MM.1S (cell line): ENCODE measurements around the gene ADGRV1.
"Not testable (repeated sequence)": the region's sequence is repeated elsewhere in the genome, so short reads cannot be mapped to it uniquely, and the experiment has no call there.

Source experiments
- DNase-seq: peaks from one replicate; pipeline ENCODE4 v3.0.0-alpha.2; 2015
- H2AFZ ChIP-seq: fragments of 300-600 bp; sonication (generic); 2 replicates; pipeline ENCODE4 v1.6.0; 2016; ENCODE audit warnings: antibody characterized with exemption, low read length
- H3F3A ChIP-seq: fragments of 300-600 bp; sonication (generic); 2 replicates; pipeline ENCODE4 v1.6.1; 2016; ENCODE audit warnings: mild to moderate bottlenecking, antibody characterized with exemption, low read length, moderate library complexity, mixed read lengths; ENCODE audit not compliant: insufficient read depth
- H3K27ac ChIP-seq: fragments of 300-600 bp; sonication (generic); 2 replicates; pipeline ENCODE4 v1.5.1; 2016; ENCODE audit warnings: mild to moderate bottlenecking, low read length
- H3K27me3 ChIP-seq: fragments of 300-600 bp; sonication (generic); replicated peaks from 2 replicates; pipeline ENCODE4 v1.6.0; 2016; ENCODE audit warnings: low read length; ENCODE audit not compliant: insufficient read depth
- H3K36me3 ChIP-seq: fragments of 300-600 bp; sonication (generic); replicated peaks from 2 replicates; pipeline ENCODE4 v1.6.1; 2016; ENCODE audit warnings: mild to moderate bottlenecking, low read length, mixed read lengths; ENCODE audit not compliant: insufficient read depth
- H3K4me1 ChIP-seq: fragments of 300-600 bp; sonication (generic); 2 replicates; pipeline ENCODE4 v1.6.1; 2016; ENCODE audit warnings: low read length, mixed read lengths
- H3K4me2 ChIP-seq: fragments of 300-600 bp; sonication (generic); 2 replicates; pipeline ENCODE4 v1.6.0; 2016; ENCODE audit warnings: low read depth, low read length
- H3K4me3 ChIP-seq: fragments of 300-600 bp; sonication (generic); 2 replicates; pipeline ENCODE4 v1.5.1; 2016; ENCODE audit warnings: low read length, mixed read lengths
- H3K79me2 ChIP-seq: fragments of 300-600 bp; sonication (generic); 2 replicates; pipeline ENCODE4 v1.6.1; 2016; ENCODE audit warnings: mixed run types, low read length, mixed read lengths
- H3K9ac ChIP-seq: fragments of 300-600 bp; sonication (generic); 2 replicates; pipeline ENCODE4 v1.6.1; 2016; ENCODE audit warnings: low read length, mixed read lengths
- H3K9me2 ChIP-seq: fragments of 300-600 bp; sonication (generic); replicated peaks from 2 replicates; pipeline ENCODE4 v1.6.1; 2016; ENCODE audit warnings: mild to moderate bottlenecking, low read length, mixed read lengths; ENCODE audit not compliant: insufficient read depth
- H3K9me3 ChIP-seq: fragments of 300-600 bp; sonication (generic); replicated peaks from 2 replicates; pipeline ENCODE4 v1.6.1; 2016; ENCODE audit warnings: mild to moderate bottlenecking, low read length, mixed read lengths; ENCODE audit not compliant: insufficient read depth
- H4K20me1 ChIP-seq: fragments of 300-600 bp; sonication (generic); 2 replicates; pipeline ENCODE4 v1.6.1; 2016; ENCODE audit warnings: mild to moderate bottlenecking, low read length, moderate library complexity, mixed read lengths; ENCODE audit not compliant: insufficient read depth
- EZH2 ChIP-seq: fragments of 300-600 bp; sonication (generic); optimal IDR thresholded peaks from 2 replicates; pipeline ENCODE3; 2017; ENCODE audit warnings: low read depth, mild to moderate bottlenecking, antibody characterized with exemption, low read length, mixed read lengths
- EZH2phosphoT487 ChIP-seq: fragments of 300-600 bp; sonication (generic); IDR thresholded peaks from 2 replicates; pipeline ENCODE4 v1.6.1; 2018; ENCODE audit warnings: antibody characterized with exemption, low read length
- TF ChIP-seq, protein P1 (sequence below): fragments of 300-600 bp; sonication (generic); IDR thresholded peaks from 2 replicates; pipeline ENCODE4 v1.5.1; 2016; ENCODE audit warnings: antibody characterized with exemption, low read length, mixed read lengths

ADGRV1 gene

DNA sequence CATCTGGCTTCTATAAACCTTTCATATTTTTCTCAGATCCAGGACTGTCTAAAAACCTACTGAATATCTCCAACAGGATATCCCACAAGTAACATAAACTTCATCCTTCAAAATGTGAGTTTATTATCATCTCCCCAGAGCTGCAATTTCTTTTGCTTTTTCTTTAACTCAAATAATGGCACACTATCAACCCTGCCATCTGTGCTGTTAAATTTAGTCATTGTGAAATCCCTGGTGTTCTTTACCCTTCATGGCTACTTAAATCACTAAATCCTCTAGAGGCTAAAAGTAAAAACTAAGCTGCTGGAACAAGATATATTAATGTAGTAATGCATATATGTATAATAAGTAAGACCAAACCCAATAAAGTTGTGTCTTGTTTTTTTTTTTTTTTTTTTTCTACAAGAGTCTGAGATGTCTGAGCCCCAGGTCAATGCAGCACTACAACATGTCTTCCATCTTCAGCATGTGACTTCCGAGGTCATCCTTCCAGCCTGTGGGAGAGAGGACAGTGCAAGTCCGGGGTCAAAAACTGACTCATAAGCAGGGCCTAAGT is 362.9 kb downstream of the ADGRV1 start:
- H3K4me1 ChIP-seq, result no peaks in the 10 kb centered on the region
- no peak overlapping the region for H3K4me2 ChIP-seq
- TF ChIP-seq EZH2phosphoT487, result no peak
- TF ChIP-seq EZH2, result no peak
- TF ChIP-seq, protein P1, sequence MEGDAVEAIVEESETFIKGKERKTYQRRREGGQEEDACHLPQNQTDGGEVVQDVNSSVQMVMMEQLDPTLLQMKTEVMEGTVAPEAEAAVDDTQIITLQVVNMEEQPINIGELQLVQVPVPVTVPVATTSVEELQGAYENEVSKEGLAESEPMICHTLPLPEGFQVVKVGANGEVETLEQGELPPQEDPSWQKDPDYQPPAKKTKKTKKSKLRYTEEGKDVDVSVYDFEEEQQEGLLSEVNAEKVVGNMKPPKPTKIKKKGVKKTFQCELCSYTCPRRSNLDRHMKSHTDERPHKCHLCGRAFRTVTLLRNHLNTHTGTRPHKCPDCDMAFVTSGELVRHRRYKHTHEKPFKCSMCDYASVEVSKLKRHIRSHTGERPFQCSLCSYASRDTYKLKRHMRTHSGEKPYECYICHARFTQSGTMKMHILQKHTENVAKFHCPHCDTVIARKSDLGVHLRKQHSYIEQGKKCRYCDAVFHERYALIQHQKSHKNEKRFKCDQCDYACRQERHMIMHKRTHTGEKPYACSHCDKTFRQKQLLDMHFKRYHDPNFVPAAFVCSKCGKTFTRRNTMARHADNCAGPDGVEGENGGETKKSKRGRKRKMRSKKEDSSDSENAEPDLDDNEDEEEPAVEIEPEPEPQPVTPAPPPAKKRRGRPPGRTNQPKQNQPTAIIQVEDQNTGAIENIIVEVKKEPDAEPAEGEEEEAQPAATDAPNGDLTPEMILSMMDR, result no peak
- H3K79me2 ChIP-seq, result no peaks in the 10 kb centered on the region
- no peaks in the 10 kb centered on the region for H3F3A ChIP-seq
- no peak overlapping the region for H3K27ac ChIP-seq
- no peak overlapping the region for H3K9ac ChIP-seq
- no peaks in the 10 kb centered on the region for H3K9me3 ChIP-seq
- no peak overlapping the region for H3K4me3 ChIP-seq
- H3K27me3 ChIP-seq, result no peaks in the 10 kb centered on the region
- DNase-seq, result no peak
- no peaks in the 10 kb centered on the region for H3K9me2 ChIP-seq
- H4K20me1 ChIP-seq, result no peaks in the 10 kb centered on the region; the same call in 1 of the 2 replicates
- H2AFZ ChIP-seq, result no peak overlapping the region
- H3K36me3 ChIP-seq, result no peaks in the 10 kb centered on the region

DNA sequence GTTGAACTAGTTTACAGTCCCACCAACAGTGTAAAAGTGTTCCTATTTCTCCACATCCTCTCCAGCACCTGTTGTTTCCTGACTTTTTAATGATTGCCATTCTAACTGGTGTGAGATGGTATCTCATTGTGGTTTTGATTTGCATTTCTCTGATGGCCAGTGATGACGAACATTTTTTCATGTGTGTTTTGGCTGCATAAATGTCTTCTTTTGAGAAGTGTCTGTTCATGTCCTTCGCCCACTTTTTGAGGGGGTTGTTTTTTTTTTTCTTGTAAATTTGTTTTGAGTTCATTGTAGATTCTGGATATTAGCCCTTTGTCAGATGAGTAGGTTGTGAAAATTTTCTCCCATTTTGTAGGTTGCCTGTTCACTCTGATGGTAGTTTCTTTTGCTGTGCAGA is 365.6 kb downstream of the ADGRV1 start:
- H3K4me3 ChIP-seq, H4K20me1 ChIP-seq, DNase-seq, H3K9me2 ChIP-seq, H3F3A ChIP-seq, H3K4me1 ChIP-seq, H3K79me2 ChIP-seq, H2AFZ ChIP-seq, H3K4me2 ChIP-seq, H3K9ac ChIP-seq, H3K9me3 ChIP-seq, H3K27ac ChIP-seq, H3K27me3 ChIP-seq, H3K36me3 ChIP-seq: not testable (repeated sequence)

- not testable (repeated sequence) for H3K4me2 ChIP-seq, DNase-seq, H2AFZ ChIP-seq, H3K9me2 ChIP-seq, H3K9ac ChIP-seq, H3K79me2 ChIP-seq, H4K20me1 ChIP-seq, H3K9me3 ChIP-seq, H3K4me1 ChIP-seq, H3K27ac ChIP-seq, H3K4me3 ChIP-seq, H3F3A ChIP-seq, H3K27me3 ChIP-seq, H3K36me3 ChIP-seq
Measured at GRCh38 chr5:90929013-90929839, 370.6 kb downstream of the ADGRV1 start.

DNA sequence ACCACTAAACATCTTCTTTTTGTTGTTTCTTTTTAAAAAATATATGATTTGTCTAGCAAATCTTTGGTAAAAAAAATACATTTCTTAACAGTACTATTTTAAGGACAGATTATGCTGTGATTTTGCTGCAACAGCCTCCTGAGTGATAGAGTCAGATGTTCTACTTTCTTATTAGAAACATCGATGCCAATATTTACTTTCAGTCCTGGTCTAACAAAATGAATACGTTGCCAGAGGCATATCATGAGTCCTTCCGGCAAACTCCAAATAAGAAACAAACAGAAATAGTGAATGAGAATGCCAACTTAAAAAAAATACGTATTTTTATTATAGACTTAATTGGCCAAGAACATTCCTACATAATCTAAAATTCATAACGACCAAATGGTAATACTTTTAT is 371.5 kb downstream of the ADGRV1 start:
- Histone ChIP-seq H3K9ac (no peak overlapping the region), H3K9me3 (no peaks in the 10 kb centered on the region; the same call in 1 of the 2 replicates), H3K4me1 (no peaks in the 10 kb centered on the region), H3K4me3 (no peak overlapping the region), H3K9me2 (no peaks in the 10 kb centered on the region), H3K4me2 (no peak overlapping the region), H3K27ac (no peak overlapping the region), H3F3A (no peaks in the 10 kb centered on the region), H3K36me3 (no peaks in the 10 kb centered on the region), H2AFZ (no peak overlapping the region), H4K20me1 (no peaks in the 10 kb centered on the region), H3K27me3 (no peaks in the 10 kb centered on the region), H3K79me2 (no peaks in the 10 kb centered on the region)
- no peak for DNase-seq
- TF ChIP-seq EZH2 (no peak), EZH2phosphoT487 (no peak)
- TF ChIP-seq, protein P1, result no peak
